IPS-18a (cell line): Measurements from ENCODE around the gene ASTN2.

Experiments
- H3K27ac ChIP-seq: one replicate; pipeline ENCODE4 v1.5.1; 2013; ENCODE audit warnings: low read length
- H3K27me3 ChIP-seq: one replicate; pipeline ENCODE4 v1.6.1; 2013; ENCODE audit warnings: mild to moderate bottlenecking, low read length; ENCODE audit not compliant: control insufficient read depth, insufficient read depth
- H3K36me3 ChIP-seq: one replicate; pipeline ENCODE4 v1.6.1; 2013; ENCODE audit warnings: low read depth, low read length; ENCODE audit not compliant: control insufficient read depth
- H3K4me1 ChIP-seq: one replicate; pipeline ENCODE4 v1.6.1; 2013; ENCODE audit warnings: low read depth, low read length; ENCODE audit not compliant: control insufficient read depth
- H3K4me3 ChIP-seq: one replicate; pipeline ENCODE4 v1.5.1; 2013; ENCODE audit warnings: low read length
- H3K9ac ChIP-seq: one replicate; pipeline ENCODE4 v1.6.1; 2013; ENCODE audit warnings: mild to moderate bottlenecking, low read length, moderate library complexity
- H3K9me3 ChIP-seq: one replicate; pipeline ENCODE4 v1.6.1; 2013; ENCODE audit warnings: low read depth, low read length; ENCODE audit not compliant: control insufficient read depth

Gene ASTN2

DNA sequence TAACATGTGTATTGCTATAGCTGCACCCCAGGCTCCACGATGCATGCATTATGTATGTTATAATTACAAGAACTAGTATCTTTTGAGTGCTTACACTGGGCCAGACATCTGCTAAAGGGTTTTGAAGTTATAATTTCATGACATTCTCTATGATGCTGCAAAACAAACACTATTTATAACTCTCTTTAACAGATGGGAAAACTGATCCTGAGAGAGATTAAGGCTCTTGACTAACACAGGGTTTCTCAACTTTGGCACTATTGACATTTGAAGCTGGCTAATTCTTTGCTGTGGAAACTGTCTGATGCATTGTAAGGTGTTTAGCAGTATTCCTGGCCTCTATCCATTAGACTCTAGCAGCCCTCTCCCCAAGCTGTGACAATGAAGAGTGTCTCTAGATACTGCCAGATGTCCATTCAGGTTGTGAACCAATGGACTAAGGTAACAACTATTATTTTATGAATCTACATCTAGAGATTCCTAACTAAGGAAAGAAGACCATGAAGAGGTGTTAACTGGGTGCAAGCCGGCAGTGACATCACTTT lies 258.6 kb downstream of the ASTN2 start:
- Histone ChIP-seq H3K27ac (no peak overlapping the region), H3K36me3 (no peaks in the 10 kb centered on the region), H3K4me3 (no peak overlapping the region), H3K9ac (no peak overlapping the region), H3K4me1 (no peaks in the 10 kb centered on the region), H3K27me3 (no peaks in the 10 kb centered on the region), H3K9me3 (no peaks in the 10 kb centered on the region)

DNA sequence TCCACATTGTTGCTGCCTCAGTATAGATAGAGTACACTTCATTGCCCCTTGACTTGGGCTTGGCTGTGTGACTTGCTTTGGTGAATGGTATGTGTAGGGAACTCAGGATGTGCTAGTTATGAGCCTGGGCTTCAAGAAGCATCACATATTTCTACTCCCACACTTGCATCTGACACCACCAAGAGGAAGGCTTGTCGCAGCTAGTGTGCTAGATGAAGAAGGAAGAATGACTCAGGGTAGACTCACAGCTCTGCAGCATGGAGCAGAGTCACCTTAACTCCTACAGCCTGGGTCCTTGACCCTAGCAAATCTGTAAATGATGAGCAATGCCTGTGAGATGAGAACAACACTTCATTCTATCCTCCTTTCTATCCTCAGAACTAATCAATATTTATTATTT lies 261.8 kb downstream of the ASTN2 start:
- Histone ChIP-seq H3K9me3 (no peaks in the 10 kb centered on the region), H3K36me3 (no peaks in the 10 kb centered on the region), H3K27ac (no peak overlapping the region), H3K4me3 (no peak overlapping the region), H3K4me1 (no peaks in the 10 kb centered on the region), H3K9ac (no peak overlapping the region), H3K27me3 (no peaks in the 10 kb centered on the region)

DNA sequence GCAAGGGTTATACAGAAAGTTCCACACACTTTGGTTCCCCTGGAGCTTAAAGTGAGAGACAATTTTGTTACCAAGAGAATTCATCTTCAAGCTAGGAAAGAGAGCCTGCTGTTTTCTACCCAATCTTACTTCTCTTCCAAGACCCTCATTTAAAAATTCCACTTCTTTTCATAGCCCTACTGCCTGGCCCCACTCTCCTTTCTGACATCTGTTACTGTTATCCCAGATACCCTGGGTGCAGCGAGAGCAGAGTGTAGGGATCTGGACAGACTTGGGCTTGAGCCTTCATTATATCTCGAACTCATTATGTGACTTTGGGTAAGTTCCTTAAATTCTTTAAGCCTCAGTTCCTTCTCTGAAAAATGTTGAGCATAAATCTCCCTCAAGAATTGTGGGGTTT lies 263.1 kb downstream of the ASTN2 start:
- Histone ChIP-seq H3K9ac (no peak overlapping the region), H3K4me3 (no peak overlapping the region), H3K27me3 (no peaks in the 10 kb centered on the region), H3K4me1 (no peaks in the 10 kb centered on the region), H3K36me3 (no peaks in the 10 kb centered on the region), H3K27ac (no peak overlapping the region), H3K9me3 (no peaks in the 10 kb centered on the region)

DNA sequence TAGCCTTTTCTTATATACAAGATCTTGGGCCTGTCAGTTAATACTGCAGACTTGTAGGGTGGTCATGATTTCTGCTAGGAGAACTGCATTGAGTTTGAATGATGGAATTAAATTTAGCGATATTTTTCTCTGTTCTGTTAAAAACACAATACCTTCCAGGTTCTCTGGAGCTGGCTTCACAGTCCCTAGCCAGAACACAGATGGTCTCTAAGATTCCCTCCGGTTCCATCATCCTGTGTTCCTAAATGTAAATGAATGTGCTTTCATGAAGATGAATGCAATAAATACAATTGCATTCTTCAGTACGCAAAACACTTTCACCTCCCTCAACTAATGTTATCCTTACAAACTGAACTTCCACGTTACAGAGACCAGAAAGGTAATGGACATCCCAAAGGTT lies 264.9 kb downstream of the ASTN2 start:
- Histone ChIP-seq H3K4me3 (no peak overlapping the region), H3K4me1 (no peaks in the 10 kb centered on the region), H3K36me3 (no peaks in the 10 kb centered on the region), H3K9me3 (no peaks in the 10 kb centered on the region), H3K27ac (no peak overlapping the region), H3K9ac (no peak overlapping the region), H3K27me3 (no peaks in the 10 kb centered on the region)

GRCh38 chr9:117145811-117146490 lies 268.9 kb downstream of the ASTN2 start:
- H3K4me3 ChIP-seq: no peak overlapping the region

DNA sequence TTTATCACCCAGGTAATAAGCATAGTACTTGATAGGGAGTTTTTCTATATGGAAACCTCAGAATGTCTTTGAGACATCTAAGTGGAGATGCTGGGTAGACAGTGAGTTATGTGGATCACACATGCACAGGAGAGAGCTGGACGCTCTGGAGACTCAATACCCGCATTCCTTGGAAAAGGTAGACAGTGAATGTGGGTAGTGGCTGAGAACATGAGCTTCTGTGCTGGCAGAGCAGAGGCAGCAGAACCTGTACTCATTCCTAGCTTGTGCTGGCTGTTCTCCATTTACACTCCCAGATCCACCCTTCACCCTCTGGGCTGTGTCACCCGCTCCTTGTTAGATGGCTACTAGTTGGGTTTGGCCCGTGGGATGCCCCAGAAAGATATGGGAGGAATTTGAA lies 269.8 kb downstream of the ASTN2 start:
- Histone ChIP-seq H3K4me3 (no peak overlapping the region), H3K27me3 (no peaks in the 10 kb centered on the region), H3K9ac (no peak overlapping the region), H3K27ac (no peak overlapping the region), H3K4me1 (no peaks in the 10 kb centered on the region), H3K9me3 (no peaks in the 10 kb centered on the region), H3K36me3 (no peaks in the 10 kb centered on the region)

More at GRCh38 chr9:117145811-117146490, 268.9 kb downstream of the ASTN2 start:
- no peak overlapping the region for H3K9ac ChIP-seq
- H3K27me3 ChIP-seq: no peaks in the 10 kb centered on the region
- H3K4me1 ChIP-seq: no peaks in the 10 kb centered on the region
- no peaks in the 10 kb centered on the region for H3K36me3 ChIP-seq
- H3K9me3 ChIP-seq: no peaks in the 10 kb centered on the region
- no peak overlapping the region for H3K27ac ChIP-seq

- no peaks in the 10 kb centered on the region for H3K9me3 ChIP-seq
- H3K4me1 ChIP-seq: no peaks in the 10 kb centered on the region
- no peak overlapping the region for H3K27ac ChIP-seq
- no peaks in the 10 kb centered on the region for H3K27me3 ChIP-seq
- H3K36me3 ChIP-seq: no peaks in the 10 kb centered on the region
- H3K9ac ChIP-seq: no peak overlapping the region
- H3K4me3 ChIP-seq: no peak overlapping the region
These were observed 276.6 kb downstream of the ASTN2 start for GRCh38 chr9:117138231-117138630.

DNA sequence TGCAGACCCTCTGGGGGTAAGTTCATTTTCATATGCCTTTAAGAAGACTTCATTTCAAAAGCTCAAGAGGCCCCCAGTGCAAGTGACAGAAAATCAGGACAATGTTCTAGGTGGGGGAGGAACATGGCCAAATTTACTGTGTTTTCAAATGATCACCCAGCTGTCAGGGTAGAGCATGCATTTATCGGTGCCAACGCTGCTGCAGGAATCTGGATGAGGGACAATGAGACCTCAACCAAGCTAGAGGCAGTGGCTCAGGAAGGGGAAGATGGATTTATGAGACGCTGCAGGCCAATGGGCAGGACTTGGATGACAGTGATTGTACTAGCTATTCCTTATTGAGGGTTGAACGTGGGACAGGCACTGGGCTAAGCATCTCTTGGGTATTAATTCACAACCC lies 278.4 kb downstream of the ASTN2 start:
- Histone ChIP-seq H3K9ac (no peak overlapping the region), H3K4me3 (no peak overlapping the region), H3K36me3 (no peaks in the 10 kb centered on the region), H3K27ac (no peak overlapping the region), H3K9me3 (no peaks in the 10 kb centered on the region), H3K4me1 (peaks cover 4% of the 10 kb centered on the region), H3K27me3 (no peaks in the 10 kb centered on the region)

DNA sequence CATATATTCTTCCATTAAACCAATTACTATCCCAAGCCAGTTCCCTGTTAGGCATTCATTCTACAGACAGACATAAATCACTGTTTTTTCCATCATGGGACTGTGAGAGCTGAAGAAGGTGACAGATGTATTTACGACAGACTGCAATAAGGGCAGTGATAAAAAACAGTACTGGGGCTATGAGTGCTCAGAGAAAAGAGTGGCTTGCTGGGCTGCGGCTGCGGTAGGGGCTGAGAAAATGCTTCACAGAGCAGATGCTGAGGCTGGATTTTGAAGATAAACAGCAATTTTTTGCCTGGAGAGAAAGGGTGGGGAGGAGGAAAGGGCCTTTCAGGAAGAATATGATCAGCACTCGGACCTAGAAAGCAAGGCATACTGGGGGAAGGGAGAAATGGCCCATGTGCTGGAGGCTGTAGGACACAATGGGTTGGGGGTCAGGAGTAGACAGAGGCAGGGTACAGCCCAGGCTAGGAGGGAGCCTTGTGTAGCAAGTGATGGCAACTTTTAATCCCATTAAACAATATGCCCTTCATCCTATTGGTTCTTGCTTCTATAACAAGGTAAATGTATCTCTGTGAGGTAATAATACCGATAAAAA lies 279.3 kb downstream of the ASTN2 start:
- no peak overlapping the region for H3K9ac ChIP-seq
- no peak overlapping the region for H3K4me3 ChIP-seq
- no peaks in the 10 kb centered on the region for H3K9me3 ChIP-seq
- H3K27ac ChIP-seq: no peak overlapping the region
- peaks cover 9% of the 10 kb centered on the region for H3K4me1 ChIP-seq
- no peaks in the 10 kb centered on the region for H3K36me3 ChIP-seq
- H3K27me3 ChIP-seq: no peaks in the 10 kb centered on the region

DNA sequence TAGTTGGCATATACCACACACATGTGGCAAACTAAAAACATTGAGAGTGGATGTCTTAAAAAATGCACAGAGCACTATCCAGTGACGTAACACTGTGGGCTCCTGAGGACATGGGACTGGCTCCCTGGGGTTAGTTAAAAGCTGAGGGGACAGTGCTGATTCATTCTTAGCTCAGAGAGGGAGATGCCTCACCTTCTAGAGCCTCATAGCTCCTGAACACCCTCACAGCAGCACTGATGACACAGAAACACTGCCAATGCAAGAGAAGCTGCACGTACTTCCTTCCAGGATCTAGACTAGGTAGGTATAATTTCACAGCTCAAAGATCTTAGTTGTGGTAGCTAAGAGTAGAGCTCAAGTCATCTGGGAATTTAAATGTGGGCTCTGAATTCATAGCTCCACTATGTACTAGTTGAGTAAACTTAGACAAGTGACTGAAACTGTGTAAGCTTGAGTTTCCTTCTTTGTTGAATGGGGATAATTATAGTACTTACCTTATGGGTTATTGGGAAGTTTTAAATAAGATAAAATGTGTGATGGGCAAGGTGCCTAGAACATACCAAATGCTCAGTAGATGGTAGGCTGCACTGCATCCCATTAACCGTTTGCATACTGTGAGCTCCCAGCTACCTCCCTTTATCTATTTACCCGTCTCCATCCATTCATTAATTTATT lies 279.9 kb downstream of the ASTN2 start:
- peaks cover 9% of the 10 kb centered on the region for H3K4me1 ChIP-seq
- H3K36me3 ChIP-seq: no peaks in the 10 kb centered on the region
- no peak overlapping the region for H3K27ac ChIP-seq
- H3K9ac ChIP-seq: no peak overlapping the region
- H3K4me3 ChIP-seq: no peak overlapping the region
- H3K9me3 ChIP-seq: no peaks in the 10 kb centered on the region
- H3K27me3 ChIP-seq: no peaks in the 10 kb centered on the region

DNA sequence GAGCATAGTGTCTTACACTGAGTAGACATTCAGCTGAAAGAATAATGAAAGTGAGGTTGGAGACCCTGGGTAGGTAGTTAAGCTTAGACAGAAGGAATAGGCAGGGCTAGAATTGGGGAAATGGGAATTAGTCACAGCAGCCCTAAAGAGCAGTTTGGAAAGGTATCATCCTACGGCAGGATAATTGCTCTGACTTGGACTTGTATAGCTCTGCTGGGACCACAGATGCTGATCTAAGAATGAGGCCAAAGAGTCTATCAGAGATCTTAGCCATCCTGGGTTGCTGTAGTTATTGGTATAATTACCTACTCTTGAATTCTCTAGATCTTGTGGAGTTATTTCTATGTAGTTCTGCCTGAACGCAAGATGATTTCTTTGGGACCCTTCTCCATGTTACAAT lies 288.0 kb downstream of the ASTN2 start:
- Histone ChIP-seq H3K4me3 (no peak overlapping the region), H3K36me3 (no peaks in the 10 kb centered on the region), H3K27ac (no peak overlapping the region), H3K4me1 (peaks cover 11% of the 10 kb centered on the region), H3K9me3 (no peaks in the 10 kb centered on the region), H3K27me3 (no peaks in the 10 kb centered on the region), H3K9ac (no peak overlapping the region)
